Panc1 (cell line): ENCODE measurements around the gene KRTAP12-2. TPM values are rescaled to one million over a fixed set of nuclear protein-coding genes. Genes with fewer than 3 reads are reported as not detected.
"Not testable (repeated sequence)": the region's sequence is repeated elsewhere in the genome, so short reads cannot be mapped to it uniquely, and the experiment has no call there.

ENCODE experiments used
- ATAC-seq: fragments of 200-7000 bp; cut with Tn5 transposase; 2 replicates; pipeline ENCODE4 v1.9.1; 2020; ENCODE audit warnings: mild to moderate bottlenecking, moderate library complexity
- BruUV-seq: library from RNA; stranded (reverse); fragments of 400-500 nt; replicated peaks from 2 replicates; lab custom pipeline; 2021; lab: Mats Ljungman, UMichigan
- CTCF ChIA-PET: fragments of 300-600 bp; sonication (Branson Sonifier 250); formaldehyde crosslinking; loops from one replicate; lab custom pipeline; 2022; ENCODE audit warnings: antibody characterized with exemption; lab: Charles Lee
- POLR2A ChIA-PET: fragments of 300-600 bp; sonication (Branson Sonifier 250); formaldehyde crosslinking; loops from one replicate; lab custom pipeline; 2022; ENCODE audit warnings: antibody characterized with exemption; lab: Charles Lee
- DNase-seq: peaks from one replicate; pipeline ENCODE4 v3.0.0-alpha.2; 2010; ENCODE audit warnings: low read depth, low spot score
- H3K27ac ChIP-seq: 2 replicates; pipeline ENCODE4 v1.5.1; 2011; ENCODE audit warnings: mild to moderate bottlenecking, low read length, inconsistent platforms
- H3K27me3 ChIP-seq: fragments of 200-500 bp; sonication (Bioruptor generic); 2 replicates; pipeline ENCODE4 v1.6.0; 2014; ENCODE audit warnings: low read length, inconsistent platforms; ENCODE audit not compliant: control insufficient read depth, insufficient read depth
- H3K36me3 ChIP-seq: fragments of 200-500 bp; sonication (Bioruptor generic); 2 replicates; pipeline ENCODE4 v1.5.1; 2014; ENCODE audit warnings: inconsistent platforms, mild to moderate bottlenecking, low read length, moderate library complexity; ENCODE audit not compliant: control insufficient read depth, insufficient read depth
- H3K4me1 ChIP-seq: 2 replicates; pipeline ENCODE4 v1.5.1; 2011; ENCODE audit warnings: inconsistent platforms, mild to moderate bottlenecking, low read length, moderate library complexity; ENCODE audit not compliant: control insufficient read depth, insufficient read depth
- H3K4me3 ChIP-seq, 2 experiments: 2 replicates each; pipeline ENCODE4 v1.5.1; 2011 to 2012; ENCODE audit warnings: low read depth in 2 of 2, low read length in 2 of 2, mild to moderate bottlenecking in 2 of 2, inconsistent platforms in 1 of 2, moderate library complexity in 1 of 2
- H3K9me3 ChIP-seq: fragments of 200-500 bp; sonication (Bioruptor generic); 2 replicates; pipeline ENCODE4 v1.5.1; 2014; ENCODE audit warnings: low read depth, mild to moderate bottlenecking, inconsistent platforms, low read length, moderate library complexity; ENCODE audit not compliant: control insufficient read depth, insufficient read depth
- POLR2AphosphoS5 ChIP-seq: IDR thresholded peaks from 2 replicates; pipeline ENCODE4 v1.6.1; 2012; ENCODE audit warnings: mild to moderate bottlenecking, low read depth, low read length, moderate library complexity
- SIN3A ChIP-seq: IDR thresholded peaks from 2 replicates; pipeline ENCODE4 v1.6.1; 2012; ENCODE audit warnings: low read depth, mild to moderate bottlenecking, low read length, moderate library complexity, borderline replicate concordance; ENCODE audit not compliant: insufficient read depth
- TCF7L2 ChIP-seq: IDR thresholded peaks from 2 replicates; pipeline ENCODE4 v1.6.1; 2011; ENCODE audit warnings: mild to moderate bottlenecking, low read depth, low read length, inconsistent platforms
- in situ Hi-C: cut with HindIII; loops from 2 replicates; pipeline ENCODE4 v1.10.0; 2016; ENCODE audit warnings: low sequenced_read_pairs, low pct_unique_long_range_greater_than_20kb
- intact Hi-C: fragments of 100-400 bp; cut with micrococcal nuclease; formaldehyde crosslinking; loops from one replicate; pipeline ENCODE4 v1.10.0; 2022; ENCODE audit not compliant: unreplicated experiment
- total RNA-seq: library from RNA; stranded (reverse); gene quantifications from one replicate; pipeline ENCODE4 v1.2.1, GENCODE V29; 2021; ENCODE audit not compliant: unreplicated experiment
- TF ChIP-seq, protein P1 (sequence below): fragments of 450-650 bp; IDR thresholded peaks from 2 replicates; pipeline ENCODE4 v1.5.1; 2017; ENCODE audit warnings: mild to moderate bottlenecking
- TF ChIP-seq, protein P2 (sequence below), 2 experiments: IDR thresholded peaks; 2 replicates each; pipeline ENCODE4 v1.6.1; 2011 to 2012; ENCODE audit warnings: low read depth in 2 of 2, control low read depth in 1 of 2, low read length in 1 of 2, mild to moderate bottlenecking in 1 of 2, moderate library complexity in 1 of 2; ENCODE audit not compliant: insufficient read depth in 1 of 2

KRTAP12-2 gene
- total RNA-seq, 1 experiment from 2014 or later = not detected

DNA sequence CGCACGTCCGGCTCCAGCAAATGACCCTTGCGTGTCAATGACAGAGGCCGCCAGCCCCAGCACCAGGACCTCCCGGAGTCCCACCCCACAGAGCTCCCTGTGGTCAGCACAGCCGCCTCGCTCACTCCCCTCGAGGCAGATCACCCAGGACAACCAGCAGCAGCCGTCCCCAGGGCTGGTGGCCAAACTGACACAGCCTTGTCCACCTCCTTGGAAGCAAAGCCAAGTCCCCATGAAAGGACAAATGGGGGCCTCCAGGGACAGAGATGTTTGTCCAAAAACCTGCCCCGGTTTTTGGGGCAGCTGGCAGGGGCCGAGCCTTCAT, 27.4 kb downstream of the KRTAP12-2 start:
- intact Hi-C loops = no loop called here
- in situ Hi-C loops = no loop called here
- no peaks in the 10 kb centered on the region for H3K36me3 ChIP-seq
- no peak overlapping the region for H3K4me3 ChIP-seq
- no peak for TF ChIP-seq SIN3A
- TF ChIP-seq TCF7L2 = no peak
- TF ChIP-seq POLR2AphosphoS5 = no peak
- TF ChIP-seq, protein P1, sequence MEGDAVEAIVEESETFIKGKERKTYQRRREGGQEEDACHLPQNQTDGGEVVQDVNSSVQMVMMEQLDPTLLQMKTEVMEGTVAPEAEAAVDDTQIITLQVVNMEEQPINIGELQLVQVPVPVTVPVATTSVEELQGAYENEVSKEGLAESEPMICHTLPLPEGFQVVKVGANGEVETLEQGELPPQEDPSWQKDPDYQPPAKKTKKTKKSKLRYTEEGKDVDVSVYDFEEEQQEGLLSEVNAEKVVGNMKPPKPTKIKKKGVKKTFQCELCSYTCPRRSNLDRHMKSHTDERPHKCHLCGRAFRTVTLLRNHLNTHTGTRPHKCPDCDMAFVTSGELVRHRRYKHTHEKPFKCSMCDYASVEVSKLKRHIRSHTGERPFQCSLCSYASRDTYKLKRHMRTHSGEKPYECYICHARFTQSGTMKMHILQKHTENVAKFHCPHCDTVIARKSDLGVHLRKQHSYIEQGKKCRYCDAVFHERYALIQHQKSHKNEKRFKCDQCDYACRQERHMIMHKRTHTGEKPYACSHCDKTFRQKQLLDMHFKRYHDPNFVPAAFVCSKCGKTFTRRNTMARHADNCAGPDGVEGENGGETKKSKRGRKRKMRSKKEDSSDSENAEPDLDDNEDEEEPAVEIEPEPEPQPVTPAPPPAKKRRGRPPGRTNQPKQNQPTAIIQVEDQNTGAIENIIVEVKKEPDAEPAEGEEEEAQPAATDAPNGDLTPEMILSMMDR = no peak
- TF ChIP-seq, protein P2, sequence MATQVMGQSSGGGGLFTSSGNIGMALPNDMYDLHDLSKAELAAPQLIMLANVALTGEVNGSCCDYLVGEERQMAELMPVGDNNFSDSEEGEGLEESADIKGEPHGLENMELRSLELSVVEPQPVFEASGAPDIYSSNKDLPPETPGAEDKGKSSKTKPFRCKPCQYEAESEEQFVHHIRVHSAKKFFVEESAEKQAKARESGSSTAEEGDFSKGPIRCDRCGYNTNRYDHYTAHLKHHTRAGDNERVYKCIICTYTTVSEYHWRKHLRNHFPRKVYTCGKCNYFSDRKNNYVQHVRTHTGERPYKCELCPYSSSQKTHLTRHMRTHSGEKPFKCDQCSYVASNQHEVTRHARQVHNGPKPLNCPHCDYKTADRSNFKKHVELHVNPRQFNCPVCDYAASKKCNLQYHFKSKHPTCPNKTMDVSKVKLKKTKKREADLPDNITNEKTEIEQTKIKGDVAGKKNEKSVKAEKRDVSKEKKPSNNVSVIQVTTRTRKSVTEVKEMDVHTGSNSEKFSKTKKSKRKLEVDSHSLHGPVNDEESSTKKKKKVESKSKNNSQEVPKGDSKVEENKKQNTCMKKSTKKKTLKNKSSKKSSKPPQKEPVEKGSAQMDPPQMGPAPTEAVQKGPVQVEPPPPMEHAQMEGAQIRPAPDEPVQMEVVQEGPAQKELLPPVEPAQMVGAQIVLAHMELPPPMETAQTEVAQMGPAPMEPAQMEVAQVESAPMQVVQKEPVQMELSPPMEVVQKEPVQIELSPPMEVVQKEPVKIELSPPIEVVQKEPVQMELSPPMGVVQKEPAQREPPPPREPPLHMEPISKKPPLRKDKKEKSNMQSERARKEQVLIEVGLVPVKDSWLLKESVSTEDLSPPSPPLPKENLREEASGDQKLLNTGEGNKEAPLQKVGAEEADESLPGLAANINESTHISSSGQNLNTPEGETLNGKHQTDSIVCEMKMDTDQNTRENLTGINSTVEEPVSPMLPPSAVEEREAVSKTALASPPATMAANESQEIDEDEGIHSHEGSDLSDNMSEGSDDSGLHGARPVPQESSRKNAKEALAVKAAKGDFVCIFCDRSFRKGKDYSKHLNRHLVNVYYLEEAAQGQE (IDR thresholded peaks at IDR 0.05; ENCODE audit: insufficient read depth in 1 of 2, low read depth in 2 of 2, low read length in 1 of 2) = no peak
- H3K9me3 ChIP-seq = no peaks in the 10 kb centered on the region
- BruUV-seq = no TSS peak
- ChIA-PET POLR2A (no interaction called here), CTCF (interaction anchor here (0.6 kb wide), 1 partner anchor 278 kb away, joined by 4 read pairs; no protein-coding TSS in a partner anchor)
- no peak overlapping the region for H3K27ac ChIP-seq
- ATAC-seq (no peak), DNase-seq (no peak)
- H3K27me3 ChIP-seq = no peaks in the 10 kb centered on the region
- H3K4me1 ChIP-seq = no peaks in the 10 kb centered on the region

DNA sequence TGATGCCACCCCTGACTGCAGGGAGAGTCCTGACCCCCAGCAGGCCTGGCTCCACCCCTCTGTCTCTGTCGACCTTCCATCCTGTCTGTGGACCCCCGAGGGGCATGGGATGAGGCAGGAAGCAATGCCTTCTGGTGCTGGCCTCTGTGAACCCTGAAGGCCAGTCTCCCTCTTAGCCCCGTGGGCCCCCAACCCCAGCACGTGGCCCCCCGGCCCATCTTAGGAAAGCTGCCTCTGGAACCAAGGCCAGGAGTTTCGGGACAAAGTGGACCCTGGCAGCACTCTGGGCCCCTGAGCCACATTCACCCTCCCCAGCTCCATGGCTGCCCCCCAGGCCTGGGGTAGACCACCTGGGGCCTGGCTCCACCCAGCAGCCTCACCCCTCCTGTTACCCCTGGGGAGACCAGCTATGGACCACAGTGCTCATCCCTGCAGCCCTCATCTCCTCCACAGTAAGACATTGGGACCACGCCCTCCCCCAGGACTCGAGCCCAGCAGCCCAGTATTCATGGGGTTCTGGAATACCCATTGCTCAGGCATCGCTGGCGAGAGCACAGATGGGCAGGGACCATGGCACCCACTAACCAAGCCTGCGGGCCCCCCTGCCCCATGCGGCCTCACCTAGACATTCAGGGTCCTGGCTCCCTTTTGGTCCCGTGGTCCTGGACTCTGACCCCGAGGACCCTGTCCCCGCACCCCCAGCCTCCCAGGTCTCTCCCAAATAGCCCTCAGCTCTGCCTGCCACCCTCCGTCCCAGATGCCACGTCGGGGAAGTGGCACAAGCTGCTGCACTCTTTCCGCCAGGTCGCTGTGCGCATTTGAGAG, 28.0 kb downstream of the KRTAP12-2 start:
- H3K9me3 ChIP-seq, POLR2A ChIA-PET, intact Hi-C loops, BruUV-seq, ATAC-seq, DNase-seq, H3K36me3 ChIP-seq, in situ Hi-C loops, H3K4me3 ChIP-seq, H3K27me3 ChIP-seq, H3K4me1 ChIP-seq, H3K27ac ChIP-seq: not testable (repeated sequence)
- CTCF ChIA-PET = interaction anchor here (0.6 kb wide), 1 partner anchor 278 kb away, joined by 4 read pairs; no protein-coding TSS in a partner anchor

DNA sequence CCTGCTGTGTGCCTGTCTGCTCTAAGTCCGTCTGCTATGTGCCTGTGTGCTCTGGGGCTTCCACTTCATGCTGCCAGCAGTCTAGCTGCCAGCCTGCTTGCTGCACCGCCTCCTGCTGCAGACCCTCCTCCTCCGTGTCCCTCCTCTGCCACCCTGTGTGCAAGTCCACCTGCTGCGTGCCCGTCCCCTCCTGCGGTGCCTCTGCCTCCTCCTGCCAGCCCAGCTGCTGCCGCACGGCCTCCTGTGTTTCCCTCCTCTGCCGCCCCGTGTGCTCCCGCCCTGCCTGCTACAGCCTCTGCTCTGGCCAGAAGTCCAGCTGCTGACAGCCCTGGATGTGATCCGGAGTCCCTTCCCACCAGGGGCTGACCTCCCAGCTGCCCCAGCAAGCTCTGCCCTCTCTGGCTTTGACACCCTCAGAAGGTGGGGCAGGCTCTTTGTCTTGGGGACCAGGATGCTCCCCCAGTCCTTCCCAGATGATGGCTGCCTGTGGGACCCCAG, 28.8 kb downstream of the KRTAP12-2 start:
- ATAC-seq = peak; percentile 65
- intact Hi-C loops, DNase-seq, BruUV-seq, H3K27ac ChIP-seq, H3K9me3 ChIP-seq, H3K4me3 ChIP-seq, CTCF ChIA-PET, H3K27me3 ChIP-seq, in situ Hi-C loops, H3K36me3 ChIP-seq, POLR2A ChIA-PET, H3K4me1 ChIP-seq: not testable (repeated sequence)
